ENCODE results near the gene PARD6B. TPM values are rescaled to one million over a fixed set of nuclear protein-coding genes. Genes with fewer than 3 reads are reported as not detected.

PARD6B gene
- total RNA-seq, 1 experiment from 2014 or later = 29.6 TPM

- TF ChIP-seq CDX4 (CRISPR knock-in tag; IDR thresholded peaks at IDR 0.05; ENCODE audit: borderline replicate concordance) (no peak), AR (CRISPR knock-in tag; IDR thresholded peaks at IDR 0.05) (no peak), TP53 (CRISPR knock-in tag; IDR thresholded peaks at IDR 0.05) (no peak), FOXK1 (CRISPR knock-in tag; IDR thresholded peaks at IDR 0.05) (no peak), ATF2 (CRISPR knock-in tag; IDR thresholded peaks at IDR 0.05; ENCODE audit: borderline replicate concordance, low read depth) (no peak), ESRRA (CRISPR knock-in tag; IDR thresholded peaks at IDR 0.05; ENCODE audit: borderline replicate concordance) (peak; percentile 83), USF1 (CRISPR knock-in tag; IDR thresholded peaks at IDR 0.05) (peak; percentile 37; the same call in 1 of the 2 replicates), OVOL2 (CRISPR knock-in tag; IDR thresholded peaks at IDR 0.05; ENCODE audit: borderline replicate concordance) (no peak), SOX15 (CRISPR knock-in tag; IDR thresholded peaks at IDR 0.05) (no peak), PRRX2 (CRISPR knock-in tag; IDR thresholded peaks at IDR 0.05) (no peak), AFF4 (CRISPR knock-in tag; IDR thresholded peaks at IDR 0.05; ENCODE audit: borderline replicate concordance) (no peak), JAZF1 (CRISPR knock-in tag; IDR thresholded peaks at IDR 0.05) (no peak), FOXP1 (CRISPR knock-in tag; IDR thresholded peaks at IDR 0.05; ENCODE audit: borderline replicate concordance) (no peak), ARID4B (CRISPR knock-in tag; IDR thresholded peaks at IDR 0.05; ENCODE audit: borderline replicate concordance) (no peak), IRF1 (CRISPR knock-in tag; IDR thresholded peaks at IDR 0.05) (no peak), ZNF423 (CRISPR knock-in tag; IDR thresholded peaks at IDR 0.05) (no peak), STAT6 (CRISPR knock-in tag; conservative IDR thresholded peaks at IDR 0.05; ENCODE audit: low read depth) (no peak)
These were observed at the start of gene PARD6B (continued) for GRCh38 chr20:50731055-50731929.
